ENCODE results near the gene CCDC3.

CCDC3 gene

DNA sequence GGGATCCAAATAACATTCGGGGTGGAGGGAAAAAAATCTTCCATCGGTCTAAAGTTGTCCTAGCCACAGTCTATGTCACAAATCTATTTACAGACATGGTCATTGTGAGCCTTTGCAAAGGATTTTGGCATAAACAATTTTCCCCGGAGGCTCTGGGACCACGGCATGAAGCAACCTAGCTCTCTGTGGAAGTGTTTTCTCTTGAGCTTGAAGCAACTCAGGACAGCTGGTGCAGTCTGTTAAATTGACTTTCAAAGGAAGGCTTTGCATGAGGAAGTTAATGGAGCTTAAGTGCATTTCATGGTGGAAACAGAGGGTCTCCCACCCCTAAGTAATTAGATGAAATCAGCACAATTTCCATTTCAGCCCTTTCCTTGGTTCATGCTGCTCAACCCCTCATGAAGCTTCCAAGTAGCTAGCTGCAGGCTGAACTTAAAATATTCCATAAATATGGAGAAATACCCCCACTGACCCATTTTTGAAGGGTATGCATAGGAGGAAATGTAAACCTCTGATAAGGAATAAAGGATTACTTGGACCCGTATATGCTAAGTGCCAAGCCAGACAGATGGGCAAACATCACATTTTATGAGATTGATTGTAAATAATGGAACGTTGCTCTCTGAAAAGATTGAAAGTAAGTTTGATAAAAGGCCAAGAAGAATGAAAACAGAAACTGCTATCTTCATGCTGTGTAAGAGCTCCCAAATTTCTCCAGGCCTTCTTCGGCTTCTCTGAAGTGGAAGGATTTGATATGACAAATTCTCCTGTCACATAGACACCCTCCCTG is 39.9 kb downstream of the CCDC3 start:
- DNase-seq: no peak

DNA sequence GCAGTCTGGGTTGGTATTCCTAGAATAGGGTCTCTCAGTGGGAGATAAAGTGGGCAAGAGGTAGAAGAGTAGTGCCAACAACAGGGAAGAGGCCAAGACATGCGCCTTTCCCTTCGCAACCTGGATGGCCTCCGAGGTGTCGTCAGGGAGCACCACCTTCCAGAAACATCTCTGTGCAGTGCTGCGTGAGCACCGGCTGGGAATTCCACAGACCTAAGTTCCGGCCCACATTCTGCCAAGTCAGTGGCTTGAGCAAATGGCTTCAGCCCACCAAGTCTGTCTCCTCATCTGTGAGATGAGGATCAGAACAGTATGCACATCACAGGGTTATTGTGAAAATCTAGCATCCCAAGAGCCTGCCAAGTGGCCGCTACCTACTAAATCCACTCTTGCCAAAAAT is 40.6 kb downstream of the CCDC3 start:
- DNase-seq: no peak

DNA sequence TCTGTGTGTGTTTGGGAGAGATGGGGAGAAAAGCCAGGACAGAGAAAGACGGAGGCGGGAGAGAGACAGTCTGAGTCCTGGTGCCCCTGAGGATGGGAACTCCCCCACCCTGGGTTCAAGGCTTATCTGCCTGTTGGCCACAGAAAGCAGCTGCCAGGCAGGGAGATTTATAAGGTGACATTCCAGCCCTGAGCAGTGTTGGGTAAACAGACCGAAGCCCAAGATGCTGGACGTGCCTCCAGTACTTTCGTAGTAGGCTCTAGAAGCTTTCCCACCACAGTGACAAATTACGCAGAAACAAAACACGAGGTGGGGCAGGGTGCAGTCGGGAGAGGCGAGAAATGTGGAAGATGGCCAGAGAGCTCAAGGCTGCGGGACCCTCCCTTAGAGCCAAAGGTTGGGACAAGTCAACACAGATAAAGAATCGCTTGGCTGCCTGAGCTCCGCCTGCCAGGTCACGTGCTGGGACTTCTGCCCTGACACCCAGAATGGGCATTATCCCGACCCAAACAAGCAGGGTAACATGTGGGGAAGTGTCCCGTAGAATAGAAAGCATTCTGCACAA is 41.1 kb downstream of the CCDC3 start:
- DNase-seq: no peak

GRCh38 chr10:12958546-12959110 is 42.9 kb downstream of the CCDC3 start:
- DNase-seq: no peak

DNA sequence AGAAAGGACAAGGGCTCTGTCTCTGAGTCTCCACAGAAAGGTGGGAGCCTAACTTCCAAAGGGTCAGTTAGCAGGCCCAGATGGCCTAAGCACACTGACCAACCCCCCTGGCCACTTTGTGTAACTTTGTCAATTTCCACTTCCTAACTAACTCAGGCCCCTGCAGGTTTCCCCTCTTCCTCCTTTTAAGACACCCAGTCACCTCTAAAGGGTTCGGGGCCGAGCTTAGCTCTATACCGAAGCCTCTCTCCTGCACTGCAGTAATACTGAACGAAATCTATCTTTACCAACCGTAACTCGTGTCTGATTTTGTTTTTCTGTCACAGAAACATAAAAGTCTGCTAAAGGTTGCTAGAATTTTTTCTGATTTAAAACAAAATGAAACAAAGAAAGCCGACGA is 44.4 kb downstream of the CCDC3 start:
- DNase-seq: no peak

GRCh38 chr10:12954866-12955265 is 46.6 kb downstream of the CCDC3 start:
- DNase-seq: no peak

- no peak for DNase-seq
These were observed 50.9 kb downstream of the CCDC3 start for GRCh38 chr10:12950583-12951128.

GRCh38 chr10:12949248-12949647 is 52.3 kb downstream of the CCDC3 start:
- DNase-seq: no peak

- DNase-seq: no peak
These were observed 53.8 kb downstream of the CCDC3 start for GRCh38 chr10:12947741-12948140.

GRCh38 chr10:12946372-12946771 is 55.1 kb downstream of the CCDC3 start:
- DNase-seq: no peak

DNA sequence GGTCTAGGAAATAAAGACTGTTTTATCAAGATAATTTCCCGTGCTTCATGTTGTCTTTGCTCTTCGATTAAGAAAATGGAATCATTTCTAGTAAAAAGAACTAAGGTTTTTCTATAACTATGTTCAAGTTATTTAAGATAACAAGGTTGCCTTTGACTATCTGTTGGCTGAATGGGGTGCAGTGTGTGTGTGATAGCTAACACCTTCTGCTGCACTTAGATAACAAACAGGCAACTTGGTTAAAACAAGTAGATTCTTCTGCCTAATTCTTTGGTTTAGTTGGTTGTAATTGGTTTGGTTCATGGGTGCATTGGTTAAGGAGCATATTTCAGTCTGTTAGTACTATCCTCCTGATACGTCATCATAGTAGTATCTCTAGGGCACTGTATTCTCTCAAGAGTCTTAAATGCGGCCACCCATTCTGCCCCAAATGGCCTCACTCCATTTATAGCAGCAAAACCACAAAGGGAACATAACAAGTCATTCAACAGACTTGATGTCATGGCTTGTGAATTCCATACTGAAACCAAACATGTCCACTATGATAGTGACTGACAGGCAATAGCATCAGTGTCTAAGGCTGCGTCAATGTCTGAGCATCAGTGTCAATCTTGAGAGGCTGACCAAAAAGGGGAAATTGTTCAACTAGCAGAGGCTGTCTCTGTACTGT is 55.7 kb downstream of the CCDC3 start:
- no peak for DNase-seq

GRCh38 chr10:12944931-12945330 is 56.6 kb downstream of the CCDC3 start:
- no peak for DNase-seq

DNA sequence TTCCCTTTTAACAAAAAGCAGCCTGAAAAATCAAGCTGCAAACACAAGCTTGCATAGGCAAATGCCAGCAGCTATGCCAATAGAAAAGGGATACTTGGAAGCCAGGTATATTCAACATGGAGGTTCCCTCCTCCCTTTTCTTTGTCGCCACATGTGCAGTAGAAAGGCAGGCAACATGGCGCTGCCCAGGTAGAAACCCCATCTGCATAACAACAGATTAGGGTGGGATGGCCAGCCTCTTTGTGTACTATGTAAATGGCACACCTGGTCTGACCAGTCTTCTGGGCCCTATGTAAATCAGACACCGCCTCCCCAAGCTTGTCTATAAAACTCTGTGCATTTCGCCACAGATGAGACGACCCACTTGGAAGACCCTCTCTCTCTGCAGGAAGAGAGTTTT is 58.1 kb downstream of the CCDC3 start:
- no peak for DNase-seq

GRCh38 chr10:12941966-12942365 is 59.5 kb downstream of the CCDC3 start:
- DNase-seq: no peak

GRCh38 chr10:12940791-12941190 is 60.7 kb downstream of the CCDC3 start:
- DNase-seq: no peak

GRCh38 chr10:12938271-12938670 is 63.2 kb downstream of the CCDC3 start:
- DNase-seq: no peak

- no peak for DNase-seq
These were observed 64.0 kb downstream of the CCDC3 start for GRCh38 chr10:12937527-12937926.

GRCh38 chr10:12934777-12935176 is 66.7 kb downstream of the CCDC3 start:
- DNase-seq: no peak

DNA sequence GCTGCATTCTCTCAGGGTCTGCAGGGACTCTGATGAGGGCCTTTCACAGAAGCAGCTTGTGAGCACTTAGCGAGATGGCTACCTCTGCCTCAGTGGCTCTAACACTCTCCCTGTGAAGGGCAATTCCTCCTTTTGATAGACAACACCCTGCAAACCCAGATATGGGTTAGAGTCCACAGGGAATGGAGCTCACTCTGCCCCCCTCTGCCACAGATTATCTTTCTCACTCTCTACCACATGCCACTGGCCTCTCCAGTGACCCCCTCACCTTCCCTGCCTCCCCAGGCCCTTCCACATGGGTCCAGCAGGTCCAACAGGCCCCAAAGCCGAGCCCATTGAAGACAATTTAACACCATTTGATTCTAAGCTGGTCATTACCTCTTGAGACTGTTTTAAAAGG is 72.1 kb downstream of the CCDC3 start:
- no peak for DNase-seq

- no peak for DNase-seq
These were observed 72.9 kb downstream of the CCDC3 start for GRCh38 chr10:12928571-12928970.

GRCh38 chr10:12927896-12928295 is 73.6 kb downstream of the CCDC3 start:
- DNase-seq: no peak

DNA sequence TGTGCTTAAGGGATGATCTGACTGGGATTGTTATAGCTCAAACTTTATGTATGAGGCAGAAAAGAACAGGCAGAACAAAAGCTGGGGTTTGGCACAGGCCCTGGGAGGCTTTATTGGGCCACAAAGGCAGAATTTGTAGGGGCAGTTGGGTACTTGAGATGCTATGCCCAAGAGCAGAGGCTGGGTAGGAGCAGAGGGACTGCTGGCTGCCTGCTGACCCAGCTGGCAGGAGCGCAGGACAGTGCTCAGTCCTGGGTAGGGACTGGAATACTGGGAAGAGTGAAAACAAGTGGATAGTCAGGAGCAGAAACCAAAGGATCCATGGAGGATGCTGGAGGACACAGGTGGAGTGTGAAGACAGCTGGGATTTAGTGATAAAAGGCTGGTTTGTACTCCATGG is 75.7 kb downstream of the CCDC3 start:
- no peak for DNase-seq

Measured in nucleus accumbens (tissue), 56 donors.